Thyroid gland (tissue), 4 donors: ENCODE data around the gene FBXL19.

Experiments used
- POLR2A ChIP-seq, 2 donors: fragments of 450-650 bp; IDR thresholded peaks; one replicate each; pipeline ENCODE4 v1.6.1; 2017; ENCODE audit warnings: antibody characterized with exemption in 2 of 2, mild to moderate bottlenecking in 2 of 2, moderate library complexity in 1 of 2
- TF ChIP-seq, protein P1 (sequence below), 6 experiments: fragments of 200-600 bp in 3 of 6; fragments of 450-650 bp in 3 of 6; sonication (generic) in 3 of 6; IDR thresholded peaks; one replicate each; pipeline ENCODE4 v1.5.1; 2016 to 2019; ENCODE audit warnings: antibody characterized with exemption in 6 of 6, mild to moderate bottlenecking in 2 of 6, inconsistent platforms in 1 of 6, moderate library complexity in 1 of 6

DNA sequence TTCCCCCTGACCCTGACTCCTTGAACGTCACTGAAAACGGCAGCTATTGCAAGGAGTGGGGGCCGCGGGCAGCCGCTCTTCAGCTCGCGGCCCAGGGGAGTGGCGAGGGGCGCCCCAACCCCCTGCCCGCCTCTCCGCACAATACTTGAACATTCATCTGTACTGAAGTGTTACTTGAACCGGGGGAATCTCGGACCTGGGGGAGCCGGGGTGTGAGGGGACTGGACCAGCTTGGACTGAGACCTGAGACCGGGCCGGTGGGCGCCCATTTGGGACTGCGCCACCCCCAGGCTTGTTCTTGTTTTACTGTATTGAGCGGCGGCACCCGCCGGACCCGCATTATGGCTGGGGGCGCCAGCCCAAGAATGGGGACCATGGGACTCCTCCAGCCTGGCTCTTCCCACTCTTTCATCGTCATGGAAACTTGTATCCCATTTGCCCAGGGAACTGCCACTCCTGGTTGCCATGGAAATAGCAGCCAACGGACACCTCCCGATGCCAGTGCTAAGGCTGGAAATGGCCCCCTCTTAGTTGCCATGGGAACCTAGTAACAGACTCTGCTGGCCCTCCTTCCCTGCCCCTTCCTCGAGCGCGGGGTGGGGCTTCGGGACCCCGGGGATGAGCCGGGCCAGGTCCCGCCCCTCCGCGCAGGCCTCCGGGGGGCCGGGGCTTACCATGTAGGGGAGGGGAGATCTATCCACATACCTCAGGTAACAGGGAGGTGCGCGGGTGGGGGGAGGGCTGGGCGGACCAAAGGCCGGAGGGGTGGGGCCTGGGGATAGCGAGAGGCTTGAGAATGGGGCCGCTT, 24.7 kb downstream of the FBXL19 start:
- no peak for TF ChIP-seq POLR2A (IDR thresholded peaks at IDR 0.05)
- TF ChIP-seq, protein P1, sequence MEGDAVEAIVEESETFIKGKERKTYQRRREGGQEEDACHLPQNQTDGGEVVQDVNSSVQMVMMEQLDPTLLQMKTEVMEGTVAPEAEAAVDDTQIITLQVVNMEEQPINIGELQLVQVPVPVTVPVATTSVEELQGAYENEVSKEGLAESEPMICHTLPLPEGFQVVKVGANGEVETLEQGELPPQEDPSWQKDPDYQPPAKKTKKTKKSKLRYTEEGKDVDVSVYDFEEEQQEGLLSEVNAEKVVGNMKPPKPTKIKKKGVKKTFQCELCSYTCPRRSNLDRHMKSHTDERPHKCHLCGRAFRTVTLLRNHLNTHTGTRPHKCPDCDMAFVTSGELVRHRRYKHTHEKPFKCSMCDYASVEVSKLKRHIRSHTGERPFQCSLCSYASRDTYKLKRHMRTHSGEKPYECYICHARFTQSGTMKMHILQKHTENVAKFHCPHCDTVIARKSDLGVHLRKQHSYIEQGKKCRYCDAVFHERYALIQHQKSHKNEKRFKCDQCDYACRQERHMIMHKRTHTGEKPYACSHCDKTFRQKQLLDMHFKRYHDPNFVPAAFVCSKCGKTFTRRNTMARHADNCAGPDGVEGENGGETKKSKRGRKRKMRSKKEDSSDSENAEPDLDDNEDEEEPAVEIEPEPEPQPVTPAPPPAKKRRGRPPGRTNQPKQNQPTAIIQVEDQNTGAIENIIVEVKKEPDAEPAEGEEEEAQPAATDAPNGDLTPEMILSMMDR (IDR thresholded peaks at IDR 0.05) = no peak
